GM19240 (cell line): ENCODE results near the gene MYH10.
"Not testable (repeated sequence)": the region's sequence is repeated elsewhere in the genome, so short reads cannot be mapped to it uniquely, and the experiment has no call there.

Experiments
- DNase-seq: peaks from one replicate; pipeline ENCODE4 v3.0.0; 2011; ENCODE audit warnings: low spot score; ENCODE audit not compliant: insufficient read length

MYH10 gene

DNA sequence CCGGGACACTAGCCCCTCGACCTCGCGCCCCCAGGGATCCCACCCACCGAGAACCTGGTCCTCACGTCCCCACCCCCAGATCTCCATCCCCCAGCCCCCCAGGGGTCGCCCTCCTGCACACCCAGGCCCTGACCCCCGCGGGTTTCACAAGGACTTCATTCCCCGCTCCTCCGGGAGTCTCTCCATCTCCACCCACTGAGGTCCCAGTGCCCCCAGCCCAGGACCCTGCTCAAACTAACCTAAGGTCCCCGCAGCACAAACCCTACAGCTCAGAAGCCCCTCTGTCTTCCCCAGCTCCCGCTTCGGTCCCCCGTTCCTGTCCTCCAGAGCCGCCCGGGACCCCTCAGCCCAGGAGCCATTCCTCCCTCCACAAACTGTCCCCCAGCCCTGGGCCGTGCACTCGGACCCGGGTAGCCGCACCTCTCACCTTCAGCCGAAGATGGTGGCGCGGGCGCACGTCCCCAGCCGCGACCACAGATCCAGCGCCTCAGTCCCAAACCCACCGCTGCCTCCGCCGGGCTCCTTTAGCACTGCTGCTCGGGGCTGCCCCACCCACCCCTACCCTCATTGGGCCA lies at the start of gene MYH10:
Gene MYH10, minus strand, starts transcription at position 499 of the 575 bp plus-strand sequence. CDS start 7,479 bp downstream, outside the sequence.
- DNase-seq, result no peak

DNA sequence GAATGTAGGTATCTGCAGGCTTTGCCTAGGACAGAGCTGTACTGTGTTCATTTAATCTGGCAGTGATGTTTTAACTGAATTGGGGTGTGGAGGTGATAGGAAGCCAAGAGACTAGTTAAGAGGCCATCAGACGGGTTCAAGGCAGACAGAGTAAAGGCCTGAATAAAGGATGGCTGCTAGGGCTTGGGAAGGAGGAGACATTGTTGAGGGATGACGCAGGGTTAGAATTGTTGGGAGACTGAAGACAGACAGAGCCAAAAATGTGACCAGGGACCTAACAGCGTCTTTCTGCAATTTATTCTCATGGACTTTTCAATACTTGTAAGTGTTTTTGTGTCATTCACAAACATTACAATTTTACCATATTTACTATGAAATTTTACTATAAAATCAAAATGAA lies 48.6 kb upstream of the MYH10 start:
- no peak for DNase-seq

GRCh38 chr17:8675306-8675705 lies 44.8 kb upstream of the MYH10 start:
- no peak for DNase-seq

DNA sequence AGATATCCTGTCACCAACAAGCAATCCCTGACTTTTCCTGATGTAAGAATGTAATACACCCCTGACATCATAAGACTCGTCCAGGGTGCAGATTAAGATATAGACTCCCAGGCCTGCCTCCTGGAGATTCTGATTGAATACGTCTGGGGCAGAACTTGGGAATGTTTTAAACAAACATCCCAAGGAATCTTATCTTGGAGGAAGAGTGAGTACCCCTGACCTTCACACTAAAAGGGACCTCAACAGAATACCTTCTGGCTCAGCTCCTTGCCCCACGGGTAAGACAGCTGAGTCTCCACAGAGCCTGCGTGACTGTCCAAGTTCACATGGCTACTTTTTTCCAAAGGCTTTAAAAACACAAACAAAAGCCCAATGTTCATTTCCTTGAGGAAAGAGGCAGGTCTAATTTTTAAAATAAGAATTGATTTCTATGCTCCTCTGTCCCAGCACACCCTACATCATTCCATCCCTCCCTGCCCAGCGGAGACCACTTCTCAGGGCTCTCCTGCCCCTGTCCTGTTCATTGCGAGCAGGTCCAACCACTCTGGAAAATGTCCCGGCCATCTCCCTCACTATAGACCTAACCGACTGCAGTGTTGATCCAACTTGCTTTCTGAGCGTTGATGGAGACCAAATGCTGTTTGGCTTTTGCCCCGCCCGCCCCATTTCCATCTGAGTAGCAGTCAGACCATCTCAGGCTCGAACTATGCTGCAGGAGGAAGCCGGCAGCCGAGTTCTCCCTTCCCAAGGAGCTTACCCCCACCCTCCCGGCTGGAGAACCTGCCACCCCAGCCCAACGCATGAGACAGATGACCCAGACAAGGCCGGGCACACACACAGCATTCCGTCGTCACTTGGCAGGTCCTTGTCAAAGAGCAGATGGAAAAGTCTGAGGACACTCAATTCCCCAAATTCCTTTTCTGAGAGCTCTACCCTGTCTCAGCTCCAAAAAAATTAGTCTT lies 44.1 kb upstream of the MYH10 start:
- no peak for DNase-seq

- DNase-seq, result no peak
Observed at GRCh38 chr17:8673612-8674011, 43.1 kb upstream of the MYH10 start.

GRCh38 chr17:8672326-8672725 lies 41.8 kb upstream of the MYH10 start:
- DNase-seq, result no peak

DNA sequence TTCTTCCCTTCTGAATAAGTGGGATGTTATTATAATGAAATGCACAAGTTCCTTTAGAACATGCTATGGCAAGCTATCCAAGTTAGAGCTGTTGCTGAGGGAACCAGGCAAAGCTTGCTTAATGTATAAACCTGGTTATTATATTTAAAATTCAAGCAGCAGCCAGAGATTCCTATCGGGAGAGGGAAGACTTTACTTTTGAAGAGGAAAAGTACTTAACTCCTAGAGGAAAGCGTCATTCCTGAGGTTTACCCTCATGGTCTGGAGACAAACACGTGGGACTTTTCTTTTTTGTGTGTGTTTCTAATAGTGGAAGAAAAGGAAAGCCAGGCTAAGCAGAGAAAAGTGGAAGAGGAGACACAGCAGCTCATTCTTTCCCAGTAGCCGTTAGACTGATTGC lies 39.9 kb upstream of the MYH10 start:
- no peak for DNase-seq

GRCh38 chr17:8668176-8668740 lies 37.7 kb upstream of the MYH10 start:
- no peak for DNase-seq

GRCh38 chr17:8667421-8667820 lies 36.9 kb upstream of the MYH10 start:
- no peak for DNase-seq

GRCh38 chr17:8665684-8666083 lies 35.2 kb upstream of the MYH10 start:
- DNase-seq, result no peak

- no peak for DNase-seq
Observed at GRCh38 chr17:8664456-8665126, 34.1 kb upstream of the MYH10 start.

DNA sequence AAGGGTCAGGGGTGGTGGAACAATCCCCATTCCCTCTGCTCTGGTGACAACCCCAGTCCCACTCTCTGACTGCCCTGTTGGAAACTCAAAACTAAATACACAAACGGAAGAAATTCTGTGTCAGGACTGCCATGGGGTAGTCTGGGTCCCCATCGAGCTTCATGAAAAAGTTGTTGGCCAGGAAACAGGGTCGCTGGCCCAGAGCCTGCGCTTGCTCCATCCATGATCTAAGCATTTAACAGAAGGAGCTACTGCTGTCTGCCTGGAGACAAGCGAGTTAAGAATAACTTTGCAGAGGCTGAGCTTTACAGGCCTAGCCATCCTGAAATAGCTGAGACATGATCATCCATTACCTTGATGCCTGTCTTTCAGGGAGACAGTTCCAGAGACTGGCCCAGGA lies 32.4 kb upstream of the MYH10 start:
- no peak for DNase-seq

DNA sequence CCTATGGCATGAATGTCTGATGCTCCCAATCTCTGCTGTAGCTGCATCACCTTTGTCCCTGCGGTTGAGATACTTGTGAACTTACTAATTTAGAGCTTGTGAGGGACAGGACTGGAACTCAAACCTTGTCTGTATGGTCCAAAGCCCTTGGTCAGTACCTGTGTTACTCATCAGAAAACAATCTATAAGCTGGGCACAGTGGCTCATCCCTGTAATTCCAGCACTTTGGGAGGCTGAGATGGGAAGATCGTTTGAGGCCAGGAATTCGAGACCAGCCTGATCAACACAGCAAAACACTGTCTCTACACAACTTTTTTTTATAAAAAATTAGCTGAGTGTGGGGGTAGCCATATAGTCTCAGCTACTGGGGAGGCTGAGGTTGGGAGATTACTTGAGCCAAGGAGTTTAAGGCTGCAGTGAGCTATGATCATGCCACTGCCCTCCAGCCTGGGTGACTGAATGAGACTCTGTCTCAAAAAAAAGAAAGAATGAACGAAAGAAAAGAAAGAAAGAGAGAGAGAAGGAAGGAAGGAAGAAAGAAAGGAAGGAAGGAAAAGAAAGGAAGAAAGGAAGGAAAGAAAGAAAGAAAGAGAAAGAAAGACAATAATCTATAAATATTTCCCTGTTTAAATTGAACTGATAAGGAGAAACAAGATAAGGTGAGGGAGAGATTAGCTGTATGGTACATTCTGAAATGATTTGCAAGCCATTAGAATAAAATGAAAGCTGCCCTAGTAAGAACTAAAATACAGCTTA lies 31.7 kb upstream of the MYH10 start:
- no peak for DNase-seq

DNA sequence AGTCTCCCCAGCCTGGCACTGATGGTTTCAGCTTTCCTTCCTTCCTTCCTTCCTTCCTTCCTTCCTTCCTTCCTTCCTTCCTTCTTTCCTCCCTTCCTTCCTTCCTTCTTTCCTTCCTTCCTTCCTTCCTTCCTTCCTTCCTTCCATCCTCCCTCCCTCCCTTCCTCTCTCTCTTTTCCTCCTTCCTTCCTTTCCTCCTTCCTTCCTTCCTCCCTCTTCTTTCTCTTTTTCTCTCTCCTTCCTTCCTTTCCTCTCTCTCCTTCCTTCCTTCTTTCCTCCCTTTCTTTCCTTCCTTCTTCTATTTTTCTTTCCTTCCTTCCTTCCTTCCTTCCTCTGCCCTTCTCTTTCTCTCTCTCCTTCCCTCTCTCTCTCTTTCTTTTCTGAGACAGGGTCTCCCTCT lies 30.2 kb upstream of the MYH10 start:
- not testable (repeated sequence) for DNase-seq

GRCh38 chr17:8659758-8660410 lies 29.4 kb upstream of the MYH10 start:
- no peak for DNase-seq

DNA sequence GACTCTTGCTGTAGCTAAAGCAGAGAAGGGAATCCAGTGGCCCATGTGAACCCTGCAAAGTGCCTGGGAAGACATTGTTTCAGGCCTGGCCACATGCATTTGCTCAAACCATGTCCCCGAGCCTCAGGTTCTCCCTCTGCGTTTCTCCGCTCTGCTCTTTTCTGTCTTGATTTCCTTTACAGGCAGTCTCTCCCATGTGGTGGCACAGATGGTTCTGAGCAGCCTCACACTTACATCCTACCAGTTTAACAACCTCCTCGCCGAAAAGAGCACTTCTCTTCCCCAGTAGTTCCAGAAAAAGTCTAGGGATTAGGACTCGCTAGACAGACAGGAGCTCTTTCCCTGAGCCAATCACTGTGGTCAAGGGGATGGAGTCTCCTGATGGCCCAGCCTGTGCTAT lies 28.3 kb upstream of the MYH10 start:
- no peak for DNase-seq

DNA sequence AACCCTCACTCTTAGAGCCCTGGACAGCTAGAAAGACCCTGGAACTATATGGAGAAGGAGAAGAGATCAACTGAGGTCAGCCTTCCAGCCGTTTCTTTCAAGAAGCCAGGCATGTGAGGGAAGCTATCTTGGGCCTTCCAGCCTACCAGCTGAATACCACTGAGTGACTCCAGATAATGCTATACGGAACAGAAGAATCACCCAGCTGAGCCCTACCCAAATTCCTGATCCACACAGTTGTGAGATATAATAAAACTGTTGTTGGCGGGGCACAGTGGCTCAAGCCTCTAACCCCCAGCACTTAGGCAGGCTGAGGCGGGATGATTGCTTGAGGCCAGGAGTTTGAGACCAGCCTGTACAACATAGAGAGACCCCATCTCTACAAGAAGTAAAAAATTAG lies 26.2 kb upstream of the MYH10 start:
- DNase-seq, result no peak

- no peak for DNase-seq
Observed at GRCh38 chr17:8654822-8655221, 24.3 kb upstream of the MYH10 start.

- no peak for DNase-seq
Observed at GRCh38 chr17:8651013-8651412, 20.5 kb upstream of the MYH10 start.

- no peak for DNase-seq
Observed at GRCh38 chr17:8650119-8650499, 19.6 kb upstream of the MYH10 start.
